DND-41 (cell line): ENCODE results near the gene ISY1.

Experiments
- ATAC-seq: fragments of 200-7000 bp; cut with Tn5 transposase; 3 replicates; pipeline ENCODE4 v1.9.1; 2021; ENCODE audit warnings: low read depth; ENCODE audit not compliant: insufficient read depth
- DNase-seq: peaks from one replicate; pipeline ENCODE4 v3.0.0-alpha.2; 2020
- H2AFZ ChIP-seq: 2 replicates; pipeline ENCODE4 v1.6.0; 2012; ENCODE audit warnings: low read depth, low read length
- H3K27ac ChIP-seq: 2 replicates; pipeline ENCODE4 v1.5.1; 2012; ENCODE audit warnings: low read length, inconsistent platforms
- H3K27me3 ChIP-seq: fragments of 200-600 bp; sonication (generic); 2 replicates; pipeline ENCODE4 v1.6.0; 2012; ENCODE audit warnings: low read length, mild to moderate bottlenecking, inconsistent platforms; ENCODE audit not compliant: insufficient read depth, poor library complexity
- H3K36me3 ChIP-seq: 2 replicates; pipeline ENCODE4 v1.5.1; 2012; ENCODE audit warnings: low read length, inconsistent platforms; ENCODE audit not compliant: insufficient read depth
- H3K4me1 ChIP-seq: 2 replicates; pipeline ENCODE4 v1.5.1; 2012; ENCODE audit warnings: mild to moderate bottlenecking, low read length; ENCODE audit not compliant: insufficient read depth
- H3K4me2 ChIP-seq: 2 replicates; pipeline ENCODE4 v1.6.0; 2012; ENCODE audit warnings: mild to moderate bottlenecking, moderate library complexity, low read length, inconsistent platforms; ENCODE audit not compliant: insufficient read depth
- H3K4me3 ChIP-seq, 2 experiments: fragments of 200-600 bp in 1 of 2; shearing (Covaris generic) in 1 of 2; 2 replicates each; pipeline ENCODE4 v1.5.1; 2012 to 2016; ENCODE audit warnings: inconsistent platforms in 2 of 2, low read length in 2 of 2, mild to moderate bottlenecking in 2 of 2, low read depth in 1 of 2, moderate library complexity in 1 of 2
- H3K79me2 ChIP-seq: 2 replicates; pipeline ENCODE4 v1.6.0; 2012; ENCODE audit warnings: low read length, inconsistent platforms; ENCODE audit not compliant: insufficient read depth
- H3K9ac ChIP-seq: 2 replicates; pipeline ENCODE4 v1.6.0; 2012; ENCODE audit warnings: low read depth, mild to moderate bottlenecking, inconsistent platforms, low read length, moderate library complexity
- H3K9me3 ChIP-seq: 2 replicates; pipeline ENCODE4 v1.5.1; 2012; ENCODE audit warnings: low read length, moderate library complexity, mild to moderate bottlenecking, inconsistent platforms; ENCODE audit not compliant: insufficient read depth, severe bottlenecking
- H4K20me1 ChIP-seq: 2 replicates; pipeline ENCODE4 v1.6.0; 2012; ENCODE audit warnings: low read length; ENCODE audit not compliant: insufficient read depth
- EZH2 ChIP-seq: IDR thresholded peaks from 3 replicates; pipeline ENCODE4 v1.6.1; 2012; ENCODE audit warnings: borderline replicate concordance, low read depth, mild to moderate bottlenecking, moderate library complexity, low read length, inconsistent platforms; ENCODE audit not compliant: severe bottlenecking
- TF ChIP-seq, protein P1 (sequence below): IDR thresholded peaks from 2 replicates; pipeline ENCODE4 v1.5.1; 2012; ENCODE audit warnings: borderline replicate concordance, low read length, moderate library complexity, mild to moderate bottlenecking; ENCODE audit not compliant: poor library complexity, severe bottlenecking; ENCODE audit errors: extremely low read depth

Gene ISY1

DNA sequence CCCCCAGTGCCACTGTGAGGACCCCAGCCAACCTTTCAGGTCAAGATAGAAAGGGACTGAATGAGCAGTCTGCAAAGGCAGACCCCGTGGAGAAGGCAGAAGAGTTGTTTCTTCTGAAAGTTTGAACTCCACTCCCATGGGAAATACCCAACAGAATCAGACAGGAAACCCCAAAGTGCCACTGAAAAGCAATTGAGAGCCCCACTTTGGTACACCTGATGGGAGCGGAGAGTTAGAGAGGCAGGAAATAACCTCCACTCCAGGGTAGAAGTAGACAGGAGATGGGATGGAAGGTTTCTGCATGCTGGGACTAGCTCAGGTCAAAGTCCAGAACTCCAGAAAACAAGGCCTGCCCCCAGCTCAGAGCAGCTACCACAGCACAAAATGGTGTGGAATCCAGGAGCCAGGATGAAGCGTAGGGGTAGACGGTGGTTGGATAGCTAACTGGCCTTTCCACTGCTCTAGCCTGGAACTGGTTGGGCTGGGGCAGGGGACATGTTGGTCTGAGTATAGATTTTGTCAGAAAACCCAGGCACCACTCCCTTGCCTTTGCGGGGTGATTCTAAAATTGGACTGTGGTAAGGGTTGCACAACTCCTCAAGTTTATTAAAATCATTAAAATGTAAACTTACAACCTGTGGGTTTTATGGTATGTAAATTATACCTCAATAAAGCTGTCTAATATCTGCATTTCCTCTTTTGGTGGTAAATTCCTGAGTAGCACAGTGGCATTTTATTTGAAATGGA lies 37.4 kb downstream of the ISY1 start:
- no peaks in the 10 kb centered on the region; the same call in 1 of the 2 replicates for H4K20me1 ChIP-seq
- TF ChIP-seq, protein P1, sequence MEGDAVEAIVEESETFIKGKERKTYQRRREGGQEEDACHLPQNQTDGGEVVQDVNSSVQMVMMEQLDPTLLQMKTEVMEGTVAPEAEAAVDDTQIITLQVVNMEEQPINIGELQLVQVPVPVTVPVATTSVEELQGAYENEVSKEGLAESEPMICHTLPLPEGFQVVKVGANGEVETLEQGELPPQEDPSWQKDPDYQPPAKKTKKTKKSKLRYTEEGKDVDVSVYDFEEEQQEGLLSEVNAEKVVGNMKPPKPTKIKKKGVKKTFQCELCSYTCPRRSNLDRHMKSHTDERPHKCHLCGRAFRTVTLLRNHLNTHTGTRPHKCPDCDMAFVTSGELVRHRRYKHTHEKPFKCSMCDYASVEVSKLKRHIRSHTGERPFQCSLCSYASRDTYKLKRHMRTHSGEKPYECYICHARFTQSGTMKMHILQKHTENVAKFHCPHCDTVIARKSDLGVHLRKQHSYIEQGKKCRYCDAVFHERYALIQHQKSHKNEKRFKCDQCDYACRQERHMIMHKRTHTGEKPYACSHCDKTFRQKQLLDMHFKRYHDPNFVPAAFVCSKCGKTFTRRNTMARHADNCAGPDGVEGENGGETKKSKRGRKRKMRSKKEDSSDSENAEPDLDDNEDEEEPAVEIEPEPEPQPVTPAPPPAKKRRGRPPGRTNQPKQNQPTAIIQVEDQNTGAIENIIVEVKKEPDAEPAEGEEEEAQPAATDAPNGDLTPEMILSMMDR = no peak
- TF ChIP-seq EZH2 = no peak
- H3K79me2 ChIP-seq = peaks cover 23% of the 10 kb centered on the region
- no peak for ATAC-seq
- H3K27me3 ChIP-seq = no peaks in the 10 kb centered on the region
- no peak overlapping the region for H3K27ac ChIP-seq
- H3K9ac ChIP-seq = no peak overlapping the region
- H3K9me3 ChIP-seq = no peaks in the 10 kb centered on the region
- DNase-seq = no peak
- no peak overlapping the region for H3K4me3 ChIP-seq
- H3K4me2 ChIP-seq = no peak overlapping the region
- H2AFZ ChIP-seq = no peak overlapping the region
- H3K4me1 ChIP-seq = peaks cover 23% of the 10 kb centered on the region
- H3K36me3 ChIP-seq = peaks cover 17% of the 10 kb centered on the region

DNA sequence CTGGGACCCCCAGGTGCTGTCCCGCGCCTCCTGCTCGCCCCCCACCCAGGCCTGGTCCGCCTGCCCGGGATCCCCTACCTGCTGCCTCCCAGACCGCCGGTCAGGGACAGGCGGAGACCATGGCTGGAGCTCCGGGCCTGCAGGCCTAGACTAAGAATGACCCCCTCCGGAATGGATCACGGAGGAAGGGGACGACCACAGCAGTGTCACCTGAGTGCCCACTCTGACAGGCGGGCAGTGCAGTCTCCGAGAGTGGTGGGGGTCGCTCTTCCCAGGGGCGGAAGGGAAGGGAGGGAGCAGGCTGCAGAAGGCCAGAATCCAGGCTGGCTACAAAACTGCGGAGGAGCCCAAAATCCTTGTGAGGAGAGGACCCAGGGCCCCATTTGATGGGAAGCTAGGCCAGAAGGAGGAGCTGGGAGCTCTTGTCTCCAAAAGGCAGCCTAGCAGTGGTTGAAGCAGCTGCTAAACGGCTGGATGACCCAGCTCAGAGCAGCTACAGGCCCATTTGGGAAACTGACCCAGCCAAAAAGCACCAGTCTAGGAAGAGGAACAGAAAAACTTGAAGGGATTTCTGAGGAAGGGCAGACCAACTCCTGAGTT lies 38.4 kb downstream of the ISY1 start:
- Histone ChIP-seq H3K79me2 (peaks cover 33% of the 10 kb centered on the region), H3K27ac (no peak overlapping the region), H3K4me2 (0 out of 2 replicates have a peak overlapping the region, but pooled peaks have one; percentile 95), H3K9me3 (no peaks in the 10 kb centered on the region), H4K20me1 (no peaks in the 10 kb centered on the region; the same call in 1 of the 2 replicates), H3K27me3 (no peaks in the 10 kb centered on the region), H3K4me3 (no peak overlapping the region), H3K36me3 (peaks cover 15% of the 10 kb centered on the region), H3K4me1 (peaks cover 33% of the 10 kb centered on the region), H3K9ac (no peak overlapping the region), H2AFZ (no peak overlapping the region)
- no peak for ATAC-seq
- DNase-seq = no peak
- TF ChIP-seq, protein P1 = no peak
- TF ChIP-seq EZH2 = no peak

DNA sequence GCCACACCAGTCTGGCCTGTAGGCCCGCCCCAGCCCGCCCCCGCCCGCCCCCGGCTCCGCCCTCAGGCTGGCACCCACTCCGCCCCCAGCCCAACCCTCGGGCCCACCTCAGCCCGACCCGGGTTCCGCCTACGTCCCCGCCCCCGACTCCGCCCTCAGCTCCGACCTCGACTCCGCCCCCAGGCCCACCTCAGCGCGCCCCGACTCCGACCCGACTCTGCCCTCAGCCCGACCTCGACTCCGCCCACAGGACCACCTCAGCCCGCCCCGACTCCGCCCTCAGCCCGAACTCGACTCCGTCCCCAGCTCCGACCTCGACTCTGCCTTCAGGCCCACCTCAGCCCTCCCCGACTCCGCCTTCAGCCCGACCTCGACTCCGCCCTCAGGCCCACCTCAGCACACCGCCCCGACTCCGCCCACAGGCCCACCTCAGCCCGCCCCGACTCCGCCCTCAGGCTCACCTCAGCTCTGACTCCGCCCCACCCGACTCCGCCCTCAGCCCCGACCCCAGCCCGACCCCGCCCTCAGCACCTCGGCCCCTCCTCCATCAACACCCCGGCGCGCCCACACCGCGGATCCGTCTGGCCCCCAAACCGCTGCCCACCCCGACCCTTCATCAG lies 39.0 kb downstream of the ISY1 start, which contains the start of gene RAB43:
TSS of gene RAB43 (minus strand) at position 13 of the 620 bp plus-strand sequence. CDS start 315 bp downstream, outside the sequence.
- Histone ChIP-seq H3K79me2 (peaks cover 39% of the 10 kb centered on the region), H3K9ac (peak within 1 kb of the TSS; percentile 88), H3K4me1 (peaks cover 39% of the 10 kb centered on the region), H3K9me3 (no peaks in the 10 kb centered on the region), H3K27ac (peak within 1 kb of the TSS; percentile 99), H3K27me3 (no peaks in the 10 kb centered on the region), H3K4me3 (peak within 1 kb of the TSS; percentile 74 to 82), H3K4me2 (peak within 1 kb of the TSS; percentile 95), H4K20me1 (no peaks in the 10 kb centered on the region; the same call in 1 of the 2 replicates), H2AFZ (peak within 1 kb of the TSS; percentile 80), H3K36me3 (peaks cover 13% of the 10 kb centered on the region)
- TF ChIP-seq EZH2 = no peak
- TF ChIP-seq, protein P1 = no peak
- peak; percentile 73 for ATAC-seq
- peak; percentile 93 for DNase-seq
